Suprapubic skin (tissue), 4 donors: ENCODE data around the gene RASSF7. TPM values are rescaled to one million over a fixed set of nuclear protein-coding genes. Genes with fewer than 3 reads are reported as not detected.

Experiments used
- DNase-seq, 2 donors: peaks; one replicate each; pipeline ENCODE4 v3.0.0-alpha.2; 2019; ENCODE audit warnings: low spot score in 2 of 2
- H3K27ac ChIP-seq: fragments of 200-600 bp; sonication (generic); one replicate; pipeline ENCODE4 v1.5.1; 2019
- H3K27me3 ChIP-seq: fragments of 200-600 bp; sonication (generic); one replicate; pipeline ENCODE4 v1.5.1; 2019
- H3K36me3 ChIP-seq: fragments of 200-600 bp; sonication (generic); one replicate; pipeline ENCODE4 v1.5.1; 2019
- H3K4me1 ChIP-seq: fragments of 200-600 bp; sonication (generic); one replicate; pipeline ENCODE4 v1.5.1; 2019
- H3K4me3 ChIP-seq: fragments of 200-600 bp; sonication (generic); one replicate; pipeline ENCODE4 v1.5.1; 2019; ENCODE audit warnings: mild to moderate bottlenecking
- H3K9me3 ChIP-seq: fragments of 200-600 bp; sonication (generic); one replicate; pipeline ENCODE4 v1.5.1; 2019
- CTCF ChIP-seq, 2 donors: fragments of 200-600 bp in 1 of 2; fragments of 450-650 bp in 1 of 2; sonication (generic) in 1 of 2; IDR thresholded peaks; one replicate each; pipeline ENCODE4 v1.5.1; 2016 to 2019; ENCODE audit warnings: antibody characterized with exemption in 2 of 2, mild to moderate bottlenecking in 1 of 2, moderate library complexity in 1 of 2
- EP300 ChIP-seq: sonication (generic); formaldehyde crosslinking; IDR thresholded peaks from one replicate; pipeline ENCODE4 v1.6.1; 2017; ENCODE audit warnings: antibody characterized with exemption
- POLR2A ChIP-seq, 2 donors: fragments of 450-650 bp; IDR thresholded peaks; one replicate each; pipeline ENCODE4 v1.6.1; 2017; ENCODE audit warnings: antibody characterized with exemption in 2 of 2, mild to moderate bottlenecking in 2 of 2, moderate library complexity in 2 of 2
- POLR2AphosphoS5 ChIP-seq, 3 donors: sonication (generic); formaldehyde crosslinking; IDR thresholded peaks; one replicate each; pipeline ENCODE4 v1.6.1; 2017; ENCODE audit warnings: antibody characterized with exemption in 3 of 3
- WGBS: methylation state at CpG from one replicate; pipeline ENCODE4 v1.1.5; 2018; 5-methylcytosine and 5-hydroxymethylcytosine counted together
- total RNA-seq, 4 donors: library from RNA; depleted of rRNA; stranded (reverse); fragments of >200 nt; gene quantifications; one replicate each; pipeline ENCODE4 v1.1.0, GENCODE V29; 2016

The RASSF7 gene
- total RNA-seq, 4 donors from 2014 or later, result 82.6 to 113 (median 87.0) TPM

GRCh38 chr11:595400-595799 lies 34.6 kb downstream of the RASSF7 start:
- Histone ChIP-seq H3K4me1 (no peaks in the 10 kb centered on the region), H3K36me3 (peaks cover 97% of the 10 kb centered on the region), H3K27me3 (no peaks in the 10 kb centered on the region), H3K27ac (no peak overlapping the region), H3K9me3 (no peaks in the 10 kb centered on the region), H3K4me3 (no peak overlapping the region)
- DNase-seq, result no peak
- WGBS, result 83% methylated on average over 1 of the region's 10 CpGs
- TF ChIP-seq POLR2A (IDR thresholded peaks at IDR 0.05), result no peak
- no peak for TF ChIP-seq CTCF (IDR thresholded peaks at IDR 0.05)
- TF ChIP-seq EP300, result no peak
- TF ChIP-seq POLR2AphosphoS5 (IDR thresholded peaks at IDR 0.05), result no peak

GRCh38 chr11:596374-596773 lies 35.6 kb downstream of the RASSF7 start:
- no peaks in the 10 kb centered on the region for H3K9me3 ChIP-seq
- no peak overlapping the region for H3K4me3 ChIP-seq
- peaks cover 96% of the 10 kb centered on the region for H3K36me3 ChIP-seq
- no peaks in the 10 kb centered on the region for H3K4me1 ChIP-seq
- H3K27ac ChIP-seq, result no peak overlapping the region
- no peak for DNase-seq
- WGBS, result 92% methylated on average over 10 of the region's 10 CpGs
- TF ChIP-seq EP300 (no peak), POLR2A (IDR thresholded peaks at IDR 0.05) (no peak), CTCF (IDR thresholded peaks at IDR 0.05) (no peak), POLR2AphosphoS5 (IDR thresholded peaks at IDR 0.05) (no peak)
- H3K27me3 ChIP-seq, result no peaks in the 10 kb centered on the region

- WGBS, result no CpG with 5 or more reads among the region's 29 CpGs
- peaks cover 98% of the 10 kb centered on the region for H3K36me3 ChIP-seq
- no peaks in the 10 kb centered on the region for H3K27me3 ChIP-seq
- no peaks in the 10 kb centered on the region for H3K4me1 ChIP-seq
- no peak for TF ChIP-seq CTCF (IDR thresholded peaks at IDR 0.05)
- no peak for TF ChIP-seq EP300
- no peak for TF ChIP-seq POLR2AphosphoS5 (IDR thresholded peaks at IDR 0.05)
- no peak for TF ChIP-seq POLR2A (IDR thresholded peaks at IDR 0.05)
- no peaks in the 10 kb centered on the region for H3K9me3 ChIP-seq
- H3K4me3 ChIP-seq, result no peak overlapping the region
- DNase-seq, result no peak
- no peak overlapping the region for H3K27ac ChIP-seq
Observed at GRCh38 chr11:597166-597725, 36.5 kb downstream of the RASSF7 start.

- H3K27ac ChIP-seq, result no peak overlapping the region
- no peaks in the 10 kb centered on the region for H3K27me3 ChIP-seq
- H3K4me1 ChIP-seq, result no peaks in the 10 kb centered on the region
- no peak for DNase-seq
- H3K9me3 ChIP-seq, result no peaks in the 10 kb centered on the region
- H3K36me3 ChIP-seq, result peaks cover 98% of the 10 kb centered on the region
- TF ChIP-seq EP300 (no peak), POLR2A (IDR thresholded peaks at IDR 0.05) (no peak), POLR2AphosphoS5 (IDR thresholded peaks at IDR 0.05) (no peak), CTCF (IDR thresholded peaks at IDR 0.05) (no peak)
- H3K4me3 ChIP-seq, result no peak overlapping the region
- 93% methylated on average over 15 of the region's 30 CpGs for WGBS
Observed at GRCh38 chr11:598005-598680, 37.4 kb downstream of the RASSF7 start.

- DNase-seq, result no peak
- peaks cover 12% of the 10 kb centered on the region for H3K4me1 ChIP-seq
- no peak overlapping the region for H3K27ac ChIP-seq
- no peaks in the 10 kb centered on the region for H3K9me3 ChIP-seq
- H3K27me3 ChIP-seq, result no peaks in the 10 kb centered on the region
- H3K4me3 ChIP-seq, result no peak overlapping the region
- WGBS, result 93% methylated on average over 23 of the region's 23 CpGs
- TF ChIP-seq POLR2A (IDR thresholded peaks at IDR 0.05) (no peak), POLR2AphosphoS5 (IDR thresholded peaks at IDR 0.05) (no peak), EP300 (no peak), CTCF (IDR thresholded peaks at IDR 0.05) (no peak)
- peaks cover 97% of the 10 kb centered on the region for H3K36me3 ChIP-seq
Observed at GRCh38 chr11:601573-602245, 40.9 kb downstream of the RASSF7 start.
